OCI-LY7 (cell line): ENCODE measurements around the gene NOD1.

ENCODE experiments used
- EZH2phosphoT487 ChIP-seq: fragments of 200-600 bp; sonication (generic); IDR thresholded peaks from 2 replicates; pipeline ENCODE4 v1.6.1; 2018; ENCODE audit warnings: low read depth, borderline replicate concordance, mild to moderate bottlenecking, mixed run types, antibody characterized with exemption, low read length, moderate library complexity, mixed read lengths
- TF ChIP-seq, protein P1 (sequence below): fragments of 200-600 bp; sonication (generic); conservative IDR thresholded peaks from 2 replicates; pipeline ENCODE4 v1.5.1; 2014; ENCODE audit warnings: mild to moderate bottlenecking, antibody characterized with exemption, low read length, moderate library complexity, mixed read lengths

GRCh38 chr7:30460246-30460633 is 18.3 kb downstream of the NOD1 start:
- TF ChIP-seq, protein P1, sequence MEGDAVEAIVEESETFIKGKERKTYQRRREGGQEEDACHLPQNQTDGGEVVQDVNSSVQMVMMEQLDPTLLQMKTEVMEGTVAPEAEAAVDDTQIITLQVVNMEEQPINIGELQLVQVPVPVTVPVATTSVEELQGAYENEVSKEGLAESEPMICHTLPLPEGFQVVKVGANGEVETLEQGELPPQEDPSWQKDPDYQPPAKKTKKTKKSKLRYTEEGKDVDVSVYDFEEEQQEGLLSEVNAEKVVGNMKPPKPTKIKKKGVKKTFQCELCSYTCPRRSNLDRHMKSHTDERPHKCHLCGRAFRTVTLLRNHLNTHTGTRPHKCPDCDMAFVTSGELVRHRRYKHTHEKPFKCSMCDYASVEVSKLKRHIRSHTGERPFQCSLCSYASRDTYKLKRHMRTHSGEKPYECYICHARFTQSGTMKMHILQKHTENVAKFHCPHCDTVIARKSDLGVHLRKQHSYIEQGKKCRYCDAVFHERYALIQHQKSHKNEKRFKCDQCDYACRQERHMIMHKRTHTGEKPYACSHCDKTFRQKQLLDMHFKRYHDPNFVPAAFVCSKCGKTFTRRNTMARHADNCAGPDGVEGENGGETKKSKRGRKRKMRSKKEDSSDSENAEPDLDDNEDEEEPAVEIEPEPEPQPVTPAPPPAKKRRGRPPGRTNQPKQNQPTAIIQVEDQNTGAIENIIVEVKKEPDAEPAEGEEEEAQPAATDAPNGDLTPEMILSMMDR = no peak
- TF ChIP-seq EZH2phosphoT487 = no peak
